C4-2B (cell line): ENCODE results near the gene GRK5.

ENCODE experiments used
- H3K27ac ChIP-seq: fragments of 450-650 bp; 2 replicates; pipeline ENCODE4 v1.5.1; 2017
- ZFX ChIP-seq: fragments of 450-650 bp; IDR thresholded peaks from 2 replicates; pipeline ENCODE4 v1.6.1; 2017
- TF ChIP-seq, protein P1 (sequence below): fragments of 450-650 bp; conservative IDR thresholded peaks from 2 replicates; pipeline ENCODE4 v1.5.1; 2017; ENCODE audit warnings: mild to moderate bottlenecking

The GRK5 gene

DNA sequence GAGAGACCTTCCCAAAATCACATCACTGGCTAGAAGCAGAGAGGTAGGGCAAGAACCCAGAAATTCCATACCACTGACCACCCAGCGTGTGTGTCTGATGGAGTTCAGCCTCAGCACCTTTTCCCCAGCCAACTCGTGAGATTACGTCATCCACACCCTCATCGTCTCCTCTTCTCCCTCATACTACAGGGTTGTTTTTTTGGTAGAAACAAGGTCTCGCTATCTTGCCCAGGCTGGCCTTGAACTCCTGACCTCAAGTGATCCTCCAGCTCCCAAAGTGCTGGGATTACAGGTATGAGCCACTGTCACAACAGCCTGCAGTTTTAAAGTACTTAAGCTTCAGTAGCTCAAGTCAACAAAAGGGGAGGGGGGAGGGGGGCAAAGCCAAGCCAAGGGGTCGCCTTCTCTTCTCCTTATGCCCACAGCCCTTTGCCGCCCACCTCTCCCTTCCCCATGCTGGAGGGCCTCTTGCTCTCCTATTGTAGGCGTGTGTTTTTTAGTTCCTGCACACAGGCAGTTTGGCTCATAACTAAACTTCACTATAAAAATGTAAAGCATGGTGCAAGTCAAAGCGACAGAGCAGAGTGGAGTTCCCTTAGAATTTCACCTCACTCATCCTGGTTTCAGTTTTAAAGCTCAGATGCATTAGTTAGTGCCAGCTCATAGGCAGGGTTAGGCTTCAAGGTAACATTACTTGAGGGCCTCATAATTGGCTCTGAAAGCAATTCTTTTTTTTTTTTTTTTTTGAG is 23.5 kb upstream of the GRK5 start:
- H3K27ac ChIP-seq = no peak overlapping the region
- TF ChIP-seq, protein P1, sequence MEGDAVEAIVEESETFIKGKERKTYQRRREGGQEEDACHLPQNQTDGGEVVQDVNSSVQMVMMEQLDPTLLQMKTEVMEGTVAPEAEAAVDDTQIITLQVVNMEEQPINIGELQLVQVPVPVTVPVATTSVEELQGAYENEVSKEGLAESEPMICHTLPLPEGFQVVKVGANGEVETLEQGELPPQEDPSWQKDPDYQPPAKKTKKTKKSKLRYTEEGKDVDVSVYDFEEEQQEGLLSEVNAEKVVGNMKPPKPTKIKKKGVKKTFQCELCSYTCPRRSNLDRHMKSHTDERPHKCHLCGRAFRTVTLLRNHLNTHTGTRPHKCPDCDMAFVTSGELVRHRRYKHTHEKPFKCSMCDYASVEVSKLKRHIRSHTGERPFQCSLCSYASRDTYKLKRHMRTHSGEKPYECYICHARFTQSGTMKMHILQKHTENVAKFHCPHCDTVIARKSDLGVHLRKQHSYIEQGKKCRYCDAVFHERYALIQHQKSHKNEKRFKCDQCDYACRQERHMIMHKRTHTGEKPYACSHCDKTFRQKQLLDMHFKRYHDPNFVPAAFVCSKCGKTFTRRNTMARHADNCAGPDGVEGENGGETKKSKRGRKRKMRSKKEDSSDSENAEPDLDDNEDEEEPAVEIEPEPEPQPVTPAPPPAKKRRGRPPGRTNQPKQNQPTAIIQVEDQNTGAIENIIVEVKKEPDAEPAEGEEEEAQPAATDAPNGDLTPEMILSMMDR = no peak
- no peak for TF ChIP-seq ZFX

DNA sequence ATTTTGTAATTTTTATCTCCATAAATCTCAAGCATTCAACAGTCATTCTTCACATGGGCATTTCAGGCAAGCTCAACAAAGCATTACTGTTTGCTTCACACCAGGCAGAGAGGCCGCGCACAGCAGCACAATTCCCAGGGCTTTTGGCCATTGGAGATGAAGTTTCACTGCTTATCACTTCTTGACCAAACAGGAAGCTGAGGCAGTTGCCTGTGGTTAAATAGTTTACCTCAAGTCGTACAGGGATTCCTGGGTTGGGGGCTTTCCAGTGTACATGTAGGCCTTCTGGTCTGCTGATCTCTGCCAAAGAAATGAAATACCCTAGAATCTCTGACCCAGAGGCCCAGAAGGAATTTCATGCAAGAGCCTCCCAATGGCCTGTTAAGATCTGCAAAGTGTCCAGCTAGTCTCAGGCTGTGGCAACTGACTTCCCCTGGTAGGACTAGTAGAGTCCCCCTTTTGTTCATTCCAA is 17.5 kb upstream of the GRK5 start:
- TF ChIP-seq, protein P1 = no peak
- no peak for TF ChIP-seq ZFX
- no peak overlapping the region for H3K27ac ChIP-seq

DNA sequence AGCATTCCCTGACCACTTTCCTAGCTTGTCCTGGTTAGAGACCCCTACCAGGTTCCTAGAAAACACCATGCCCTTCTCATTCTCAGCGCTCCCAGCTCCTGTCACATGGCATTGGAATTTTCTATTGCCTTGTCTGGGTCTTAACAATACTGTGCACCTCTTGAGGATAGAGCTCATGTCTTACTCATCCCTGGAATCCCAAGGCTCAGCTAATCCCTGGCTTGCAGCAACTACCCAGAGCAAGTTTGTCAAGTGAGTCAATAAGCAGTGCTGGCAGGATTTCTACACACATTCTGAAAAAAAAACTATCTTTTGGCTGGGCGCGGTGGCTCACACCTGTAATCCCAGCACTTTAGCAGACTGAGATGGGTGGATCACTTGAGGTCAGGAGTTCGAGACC is 17.0 kb upstream of the GRK5 start:
- TF ChIP-seq ZFX = no peak
- TF ChIP-seq, protein P1 = no peak
- no peak overlapping the region for H3K27ac ChIP-seq

DNA sequence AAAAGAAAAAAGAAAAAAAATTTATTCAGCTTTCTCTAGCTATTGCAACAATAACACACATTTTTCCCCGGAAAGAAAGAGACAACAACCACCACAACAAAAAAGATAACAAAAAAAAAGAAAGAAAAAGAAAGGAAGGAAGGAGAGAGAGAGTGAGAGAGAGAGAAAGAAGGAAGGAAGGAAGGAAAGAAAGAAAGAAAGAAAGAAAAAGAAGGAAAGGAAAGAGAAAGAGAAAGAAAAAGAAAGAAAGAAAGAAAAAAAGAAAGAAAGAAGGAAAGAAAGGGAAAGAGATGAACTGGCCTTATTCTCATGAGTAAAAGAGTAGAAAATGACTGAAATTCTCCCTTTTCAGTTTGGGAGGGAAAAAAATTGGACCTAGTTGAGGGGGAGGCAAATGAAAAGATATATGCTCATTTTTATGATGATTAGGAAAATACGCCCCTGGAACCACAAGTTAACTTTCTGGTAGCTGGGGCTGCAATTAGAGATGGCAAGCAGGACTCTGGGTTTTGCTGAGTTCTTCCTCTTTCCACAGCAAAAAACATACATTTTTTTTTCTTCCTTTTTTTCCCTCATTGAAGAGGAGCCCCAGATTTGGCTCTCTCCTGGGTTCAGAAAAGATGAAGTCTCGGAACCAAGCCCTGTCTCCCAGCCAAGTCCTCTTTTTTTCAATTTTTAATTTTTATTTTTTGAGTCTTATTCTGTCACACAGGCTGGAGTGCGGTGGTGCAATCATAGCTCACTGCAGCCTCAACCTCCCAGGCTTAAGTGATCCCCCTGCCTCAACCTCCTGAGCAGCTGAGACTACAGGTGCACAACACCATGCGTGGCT is 16.2 kb upstream of the GRK5 start:
- no peak overlapping the region for H3K27ac ChIP-seq
- TF ChIP-seq, protein P1 = no peak
- TF ChIP-seq ZFX = no peak

DNA sequence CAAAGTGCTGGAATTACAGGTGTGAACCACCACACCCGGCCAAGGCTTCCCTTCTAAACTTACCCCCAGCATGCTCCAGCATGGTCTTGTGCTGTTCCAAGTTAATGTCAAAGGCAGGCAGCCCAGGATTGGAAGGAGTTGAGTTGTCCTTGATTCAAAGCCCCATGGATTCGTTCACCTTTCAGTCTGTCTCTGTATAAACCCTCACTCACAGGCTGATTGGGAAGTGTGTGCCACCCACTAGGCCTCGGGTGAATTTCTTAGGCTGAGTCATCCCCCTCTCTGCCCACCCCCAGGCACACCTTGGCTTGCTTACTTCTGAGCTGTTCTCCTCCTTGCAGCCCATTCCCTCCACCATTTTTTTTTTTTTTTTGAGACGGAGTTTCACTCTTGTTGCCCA is 15.5 kb upstream of the GRK5 start:
- H3K27ac ChIP-seq = no peak overlapping the region
- TF ChIP-seq, protein P1 = no peak
- no peak for TF ChIP-seq ZFX

DNA sequence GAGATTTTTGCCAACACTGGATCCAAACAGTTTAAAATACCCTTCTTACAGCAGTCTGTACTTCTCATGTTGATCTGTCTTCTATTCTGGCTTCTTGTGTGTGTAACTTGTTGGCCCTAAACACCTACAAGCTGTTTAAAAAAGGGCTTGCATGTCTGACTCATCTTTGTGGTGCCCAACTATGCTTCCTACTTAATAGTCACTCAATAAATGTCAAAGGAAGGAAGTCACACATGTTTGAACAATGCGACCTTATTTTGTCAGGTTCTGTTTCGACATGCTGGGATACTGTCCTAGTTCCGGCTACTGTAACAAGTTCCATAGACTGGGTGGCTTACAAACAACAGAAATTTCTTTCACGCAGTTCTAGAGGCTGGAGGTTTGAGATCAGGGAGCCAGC is 9.4 kb upstream of the GRK5 start:
- H3K27ac ChIP-seq = no peak overlapping the region
- no peak for TF ChIP-seq ZFX
- TF ChIP-seq, protein P1 = no peak

DNA sequence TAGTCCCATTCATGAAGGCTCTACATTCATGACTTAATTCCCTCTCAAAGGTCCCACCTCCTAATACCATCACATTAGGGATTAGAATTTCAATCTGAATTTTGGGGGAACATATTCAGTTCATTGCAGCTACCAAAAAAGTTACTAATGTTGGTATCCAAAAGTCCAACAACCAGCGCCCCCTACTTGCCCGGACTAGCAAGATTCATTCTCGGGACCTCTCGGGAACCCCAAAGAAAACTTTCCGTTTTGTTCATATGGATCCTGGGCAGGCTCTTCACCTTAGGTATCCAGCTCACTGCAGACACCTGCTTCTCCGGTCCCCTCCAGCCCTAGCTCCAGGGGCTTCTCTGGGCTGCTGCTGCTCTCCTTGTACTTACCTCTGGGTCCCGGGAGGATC is 8.9 kb upstream of the GRK5 start:
- TF ChIP-seq, protein P1 = no peak; the same call in 1 of the 2 replicates
- TF ChIP-seq ZFX = no peak
- no peak overlapping the region for H3K27ac ChIP-seq
